Ovary (tissue), 9 donors: ENCODE data around the gene ATP6V0E1. TPM values are rescaled to one million over a fixed set of nuclear protein-coding genes. Genes with fewer than 3 reads are reported as not detected.

Experiments used
- DNase-seq, 5 donors: peaks; one replicate each; pipeline ENCODE4 v3.0.0-alpha.2; 2019 to 2020
- H3K27ac ChIP-seq, 2 donors: fragments of 200-600 bp; one replicate each; pipeline versions ENCODE4 v1.5.1 to v1.8.0; 2019 to 2022
- H3K27me3 ChIP-seq: fragments of 200-600 bp; one replicate; pipeline ENCODE4 v1.8.0; 2022
- H3K36me3 ChIP-seq: fragments of 200-600 bp; sonication (generic); one replicate; pipeline ENCODE4 v1.5.1; 2019
- H3K4me1 ChIP-seq: one replicate; pipeline ENCODE4 v1.8.1; 2013; ENCODE audit warnings: mild to moderate bottlenecking, moderate library complexity; ENCODE audit not compliant: insufficient read depth
- H3K4me3 ChIP-seq: fragments of 200-600 bp; sonication (generic); one replicate; pipeline ENCODE4 v1.5.1; 2017
- H3K9me3 ChIP-seq, 2 donors: fragments of 200-600 bp in 1 of 2; sonication (generic) in 1 of 2; one replicate each; pipeline versions ENCODE4 v1.5.1 to v1.8.1; 2013 to 2019; ENCODE audit warnings: mild to moderate bottlenecking in 1 of 2, moderate library complexity in 1 of 2
- EP300 ChIP-seq: sonication (generic); formaldehyde crosslinking; IDR thresholded peaks from one replicate; pipeline ENCODE4 v1.6.1; 2017; ENCODE audit warnings: antibody characterized with exemption
- POLR2A ChIP-seq: fragments of 450-650 bp; IDR thresholded peaks from one replicate; pipeline ENCODE4 v1.6.1; 2017; ENCODE audit warnings: antibody characterized with exemption, mild to moderate bottlenecking, moderate library complexity
- WGBS, 3 donors: extraction: QIAGEN DNeasy Blood & Tissue Kit in 1 of 3; methylation state at CpG; one replicate each; pipeline versions ENCODE4 v1.1.5 to v1.1.7; 2013 to 2017; 5-methylcytosine and 5-hydroxymethylcytosine counted together
- intact Hi-C, 4 donors: fragments of 100-400 bp; cut with DNase I; formaldehyde crosslinking; loops; one replicate each; pipeline versions ENCODE4 v1.11.0 to v1.15.1; 2022 to 2023
- polyA plus RNA-seq, 2 donors: library from polyadenylated mRNA; stranded (reverse); fragments of 200-250 nt in 1 of 2; fragments of 350-450 nt in 1 of 2; fragmentation: Illumina TruSeq in 1 of 2; extraction: RNeasy Lipid Tissue Mini Kit (QIAGEN cat#74804) in 1 of 2; gene quantifications; one replicate each; pipeline ENCODE4 v1.2.3, GENCODE V29; 2013 to 2014
- total RNA-seq, 7 donors: library from RNA; depleted of rRNA in 2 of 7; stranded (reverse); fragments of >200 nt in 2 of 7; fragmentation: NEBNext Ultra II Directional in 3 of 7; extraction: Animal tissue kit (Norgen Biotek cat#: 25700) in 3 of 7; gene quantifications; one replicate each; pipeline versions ENCODE4 v1.1.0 to v1.2.4, GENCODE V29; 2016 to 2023
- TF ChIP-seq, protein P1 (sequence below), 3 donors: fragments of 450-650 bp in 2 of 3; fragments of 200-600 bp in 1 of 3; IDR thresholded peaks; one replicate each; pipeline versions ENCODE4 v1.5.1 to v1.8.0; 2016 to 2022; ENCODE audit warnings: antibody characterized with exemption in 3 of 3, mild to moderate bottlenecking in 1 of 3
- donor health status: DM: no; HTN: no; CAD: no; lungs with moderate emphysema.
- donor health status: DM: no; HTN: no; CAD: no.
- donor health status: Bipolar disorder and iron deficiency.
- donor health status: DM: yes; HTN: yes; CAD: no.
- donor health status: DM: no; HTN: no; CAD: no.
- donor health status: DM: yes; HTN: yes; CAD: no.

ATP6V0E1 gene
- total and polyA plus RNA-seq, 9 donors: 99.7 to 376 (median 164) TPM

DNA sequence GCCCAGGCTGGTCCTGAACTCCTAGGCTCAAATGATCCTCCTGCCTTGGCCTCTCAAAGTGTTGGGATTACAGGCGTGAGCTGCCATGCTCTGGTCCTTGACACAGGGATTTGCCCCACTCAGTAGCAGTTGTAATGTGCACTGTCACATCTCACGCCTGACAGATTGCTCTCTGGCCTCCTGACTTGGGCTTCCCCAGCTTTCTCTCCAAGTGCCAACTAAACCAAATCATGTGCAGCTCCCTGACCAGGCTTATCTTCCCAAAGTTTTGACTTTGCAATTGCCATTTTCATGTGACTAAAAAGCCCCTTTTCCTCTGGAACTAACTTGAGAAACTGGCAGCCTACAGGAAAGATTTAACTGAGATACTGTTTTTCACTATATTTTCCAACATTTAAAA, 13.7 kb upstream of the ATP6V0E1 start:
- Histone ChIP-seq H3K4me3 (no peak overlapping the region), H3K4me1 (no peaks in the 10 kb centered on the region), H3K27me3 (no peaks in the 10 kb centered on the region), H3K36me3 (no peaks in the 10 kb centered on the region), H3K27ac (no peak overlapping the region), H3K9me3 (no peaks in the 10 kb centered on the region)
- WGBS, 3 donors: 82 to 92% (median 89%) methylated on average over 2 of the region's 2 CpGs
- DNase-seq: no peak
- no peak for TF ChIP-seq EP300
- TF ChIP-seq POLR2A: no peak
- TF ChIP-seq, protein P1, sequence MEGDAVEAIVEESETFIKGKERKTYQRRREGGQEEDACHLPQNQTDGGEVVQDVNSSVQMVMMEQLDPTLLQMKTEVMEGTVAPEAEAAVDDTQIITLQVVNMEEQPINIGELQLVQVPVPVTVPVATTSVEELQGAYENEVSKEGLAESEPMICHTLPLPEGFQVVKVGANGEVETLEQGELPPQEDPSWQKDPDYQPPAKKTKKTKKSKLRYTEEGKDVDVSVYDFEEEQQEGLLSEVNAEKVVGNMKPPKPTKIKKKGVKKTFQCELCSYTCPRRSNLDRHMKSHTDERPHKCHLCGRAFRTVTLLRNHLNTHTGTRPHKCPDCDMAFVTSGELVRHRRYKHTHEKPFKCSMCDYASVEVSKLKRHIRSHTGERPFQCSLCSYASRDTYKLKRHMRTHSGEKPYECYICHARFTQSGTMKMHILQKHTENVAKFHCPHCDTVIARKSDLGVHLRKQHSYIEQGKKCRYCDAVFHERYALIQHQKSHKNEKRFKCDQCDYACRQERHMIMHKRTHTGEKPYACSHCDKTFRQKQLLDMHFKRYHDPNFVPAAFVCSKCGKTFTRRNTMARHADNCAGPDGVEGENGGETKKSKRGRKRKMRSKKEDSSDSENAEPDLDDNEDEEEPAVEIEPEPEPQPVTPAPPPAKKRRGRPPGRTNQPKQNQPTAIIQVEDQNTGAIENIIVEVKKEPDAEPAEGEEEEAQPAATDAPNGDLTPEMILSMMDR (IDR thresholded peaks at IDR 0.05): no peak
- intact Hi-C loops: no loop called here

DNA sequence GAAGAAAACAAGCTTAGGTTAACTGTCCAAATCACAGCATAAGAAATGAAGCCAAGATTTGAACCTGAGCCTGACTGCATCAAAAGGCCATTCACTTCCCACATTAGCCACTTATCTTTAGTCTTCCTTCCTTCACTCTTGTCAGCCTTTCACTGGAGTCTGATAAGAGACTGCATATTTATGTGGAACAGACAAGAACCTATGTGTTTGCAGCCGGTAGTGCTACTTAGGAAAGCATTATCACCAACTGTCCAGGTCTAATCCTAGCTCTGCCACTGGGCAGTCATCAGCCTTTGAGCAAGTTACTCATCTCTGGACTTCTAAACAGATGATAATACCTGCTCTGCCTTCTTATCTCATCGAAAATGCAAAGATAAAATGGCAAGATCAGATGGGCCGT, 12.1 kb upstream of the ATP6V0E1 start:
- intact Hi-C loops: no loop called here
- TF ChIP-seq, protein P1 (IDR thresholded peaks at IDR 0.05): no peak
- TF ChIP-seq POLR2A (no peak), EP300 (no peak)
- H3K27ac ChIP-seq: no peak overlapping the region
- H3K9me3 ChIP-seq: no peaks in the 10 kb centered on the region
- no peaks in the 10 kb centered on the region for H3K27me3 ChIP-seq
- 76 to 87% (median 80%) methylated on average over 3 of the region's 3 CpGs for WGBS, 3 donors
- no peak for DNase-seq
- no peaks in the 10 kb centered on the region for H3K4me1 ChIP-seq
- no peaks in the 10 kb centered on the region for H3K36me3 ChIP-seq
- no peak overlapping the region for H3K4me3 ChIP-seq

DNA sequence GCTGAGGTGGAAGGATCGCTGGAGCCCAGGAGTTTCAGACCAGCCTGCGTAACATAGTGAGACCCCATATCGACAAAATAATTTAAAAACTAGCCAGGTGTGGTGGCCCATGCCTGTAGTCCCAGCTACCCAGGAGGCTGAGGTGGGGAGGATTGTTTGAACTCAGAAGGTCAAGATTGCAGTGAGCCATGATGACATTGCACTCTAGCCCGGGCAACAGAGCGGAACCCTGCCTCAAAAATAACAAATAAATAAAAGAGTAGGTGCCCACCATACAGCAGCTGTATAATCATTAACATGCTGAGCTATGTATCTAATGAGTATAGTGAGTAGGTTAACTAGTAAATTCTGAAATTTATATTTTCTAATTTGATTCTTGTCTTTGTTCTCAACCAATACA, 11.0 kb upstream of the ATP6V0E1 start:
- Histone ChIP-seq H3K4me3 (no peak overlapping the region), H3K4me1 (no peaks in the 10 kb centered on the region), H3K27ac (no peak overlapping the region), H3K36me3 (no peaks in the 10 kb centered on the region), H3K9me3 (no peaks in the 10 kb centered on the region), H3K27me3 (no peaks in the 10 kb centered on the region)
- intact Hi-C loops: no loop called here
- DNase-seq: no peak
- no peak for TF ChIP-seq POLR2A
- 91 to 94% (median 91%) methylated on average over 5 of the region's 5 CpGs for WGBS, 3 donors

DNA sequence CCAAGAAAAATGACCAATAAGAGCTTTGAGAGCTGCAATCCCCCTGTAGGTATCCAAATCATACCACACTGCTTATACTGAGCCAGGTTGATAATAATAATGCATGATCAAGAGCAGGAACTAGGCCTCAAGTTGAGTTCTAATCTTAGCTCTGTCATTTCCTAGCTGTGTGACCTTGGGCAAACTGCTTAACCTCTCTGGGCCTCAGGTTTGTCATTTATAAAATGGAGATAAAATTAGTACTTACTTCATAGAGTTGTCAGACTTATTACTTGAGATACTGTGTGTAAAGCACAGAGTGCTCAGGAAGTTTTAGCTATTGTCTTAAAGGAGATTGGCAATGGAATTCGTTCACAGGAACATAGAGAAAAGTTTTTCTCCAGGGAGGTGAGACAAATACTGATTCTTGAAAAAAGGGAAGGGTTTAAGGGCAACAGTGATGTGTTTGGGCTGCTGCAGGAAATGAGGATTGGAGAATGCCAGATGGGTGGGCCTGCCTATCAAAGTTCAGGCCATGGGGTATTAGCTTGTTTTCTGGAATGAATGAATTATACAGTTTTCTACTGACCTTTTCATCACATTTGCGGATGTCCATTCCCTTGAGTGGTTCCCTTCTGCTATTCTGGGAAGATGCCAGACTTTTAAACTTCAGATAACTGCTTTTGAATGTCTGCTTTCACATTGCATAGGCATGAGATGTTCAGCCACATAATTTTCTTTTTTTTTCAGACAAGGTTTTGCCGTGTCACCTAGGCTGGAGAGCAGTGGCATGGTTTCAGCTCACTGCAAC, 10.2 kb upstream of the ATP6V0E1 start:
- Histone ChIP-seq H3K27ac (no peak overlapping the region), H3K27me3 (no peaks in the 10 kb centered on the region), H3K4me3 (no peak overlapping the region), H3K9me3 (no peaks in the 10 kb centered on the region), H3K36me3 (no peaks in the 10 kb centered on the region), H3K4me1 (no peaks in the 10 kb centered on the region)
- DNase-seq: no peak
- intact Hi-C loops: no loop called here
- TF ChIP-seq EP300: no peak
- TF ChIP-seq, protein P1 (IDR thresholded peaks at IDR 0.05): no peak
- no peak for TF ChIP-seq POLR2A
- WGBS, 3 donors: 7 to 37% (median 12%) methylated on average over 3 of the region's 3 CpGs

DNA sequence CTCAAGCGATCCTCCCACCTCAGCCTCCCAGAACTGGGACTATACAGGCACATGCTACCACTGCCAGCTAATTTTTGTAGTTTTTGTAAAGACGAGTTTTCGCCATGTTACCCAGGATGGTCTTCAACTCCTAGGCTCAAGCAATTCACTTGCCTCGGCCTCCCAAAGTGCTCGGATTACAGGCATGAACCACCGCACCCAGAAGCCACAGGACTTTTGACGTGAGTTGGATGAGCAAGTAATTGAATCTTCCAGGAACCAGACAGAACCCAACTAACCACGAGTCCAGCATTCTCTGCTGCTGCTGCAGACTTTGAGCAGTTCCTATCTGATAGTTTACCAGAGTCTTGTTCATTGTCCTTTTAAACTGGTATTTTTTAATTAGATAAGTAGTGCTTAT, 9.6 kb upstream of the ATP6V0E1 start:
- no peak for DNase-seq
- Histone ChIP-seq H3K36me3 (no peaks in the 10 kb centered on the region), H3K4me1 (no peaks in the 10 kb centered on the region), H3K27ac (no peak overlapping the region), H3K4me3 (no peak overlapping the region), H3K27me3 (no peaks in the 10 kb centered on the region), H3K9me3 (no peaks in the 10 kb centered on the region)
- intact Hi-C loops: no loop called here
- TF ChIP-seq POLR2A (no peak), EP300 (no peak)
- TF ChIP-seq, protein P1 (IDR thresholded peaks at IDR 0.05): no peak
- 77 to 83% (median 81%) methylated on average over 8 of the region's 8 CpGs for WGBS, 3 donors
